Stimulated activated naive B cell treated with anti-CD40 and anti-IgM and Interleukin-4, amounts not matched to agents 10 μg/mL and 1 μg/mL and 100 μg/mL, for 72 hours (primary cell): ENCODE measurements around the gene PTPRK.

Experiments used
- ATAC-seq, 2 donors: fragments of 150-1000 bp; cut with Tn5 transposase; replicated peaks; 2 replicates each; pipeline ENCODE4 v1.10.0; 2021; ENCODE audit warnings: moderate library complexity in 1 of 2
- DNase-seq: peaks from one replicate; pipeline ENCODE4 v3.0.0; 2021
- H3K27ac Mint-ChIP-seq: one replicate; pipeline ENCODE4 v1.8.0; 2022; ENCODE audit warnings: mild to moderate bottlenecking, mixed read lengths
- H3K27me3 Mint-ChIP-seq, 2 donors: one replicate each; pipeline ENCODE4 v1.8.0; 2022; ENCODE audit warnings: mixed read lengths in 2 of 2
- H3K36me3 Mint-ChIP-seq, 2 donors: one replicate each; pipeline ENCODE4 v1.8.0; 2022; ENCODE audit warnings: mixed read lengths in 2 of 2, mild to moderate bottlenecking in 1 of 2
- H3K4me1 Mint-ChIP-seq, 2 donors: one replicate each; pipeline ENCODE4 v1.8.0; 2022; ENCODE audit warnings: mixed read lengths in 2 of 2, mild to moderate bottlenecking in 1 of 2
- H3K4me3 Mint-ChIP-seq, 2 donors: one replicate each; pipeline ENCODE4 v1.8.0; 2022; ENCODE audit warnings: mild to moderate bottlenecking in 2 of 2, mixed read lengths in 2 of 2, moderate library complexity in 1 of 2
- H3K9me3 Mint-ChIP-seq, 2 donors: one replicate each; pipeline ENCODE4 v1.8.0; 2022; ENCODE audit warnings: mixed read lengths in 2 of 2, mild to moderate bottlenecking in 1 of 2

Gene PTPRK

DNA sequence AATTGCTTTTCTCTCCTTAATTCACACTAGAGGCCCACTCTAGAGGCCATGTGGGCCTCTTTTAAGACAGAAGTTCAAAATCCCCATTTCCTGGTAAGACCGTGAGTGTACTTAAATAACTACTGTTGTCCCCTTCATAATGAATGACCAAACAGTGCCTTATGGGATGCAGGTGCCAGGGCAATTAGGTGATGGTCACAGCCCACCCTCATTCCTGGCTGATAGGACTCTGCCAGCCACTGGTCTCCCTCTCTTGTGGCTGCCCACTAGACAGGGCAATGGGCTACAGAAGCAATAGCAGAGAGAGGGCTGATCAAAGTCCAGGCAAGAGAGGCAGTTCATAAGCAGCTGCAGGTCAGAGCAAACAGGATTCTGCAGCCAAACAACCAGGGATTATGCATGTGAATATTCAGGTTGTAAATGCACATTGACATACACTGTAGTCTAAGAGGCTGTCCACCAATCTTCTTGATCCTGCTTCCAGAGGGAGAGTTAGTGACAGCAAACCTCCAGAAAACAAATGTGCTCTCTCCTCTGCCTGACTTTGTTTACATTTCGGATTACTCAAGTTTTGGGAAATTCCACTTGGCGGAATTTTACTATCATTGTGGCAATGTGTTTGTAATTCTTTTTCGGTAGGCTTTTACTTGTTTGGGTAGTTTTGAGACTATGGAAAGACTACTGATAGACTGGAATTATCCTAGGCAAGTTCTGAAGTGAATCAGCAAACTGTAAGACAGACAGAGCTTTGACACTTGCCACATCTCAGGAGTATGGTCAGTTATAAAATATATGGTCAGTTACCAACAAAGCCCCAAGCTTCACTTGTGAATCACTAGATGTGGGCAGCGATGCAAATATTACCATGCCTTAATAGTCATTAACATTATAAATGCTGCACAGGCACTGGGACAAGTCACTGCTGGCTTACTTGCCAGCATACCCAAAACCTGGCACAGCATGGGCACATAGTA is 12.8 kb downstream of the PTPRK start:
- Mint-ChIP-seq H3K4me3 (no peak overlapping the region), H3K9me3 (no peaks in the 10 kb centered on the region), H3K27me3 (no peaks in the 10 kb centered on the region), H3K4me1 (no peaks in the 10 kb centered on the region), H3K36me3 (no peaks in the 10 kb centered on the region), H3K27ac (no peak overlapping the region)
- no peak for DNase-seq
- ATAC-seq = peak in 1 of 2 donors; percentile 14

GRCh38 chr6:128505603-128506002 is 14.8 kb downstream of the PTPRK start:
- no peak for DNase-seq
- H3K27me3 Mint-ChIP-seq = no peaks in the 10 kb centered on the region
- H3K4me3 Mint-ChIP-seq = no peak overlapping the region
- H3K36me3 Mint-ChIP-seq = no peaks in the 10 kb centered on the region
- H3K9me3 Mint-ChIP-seq = no peaks in the 10 kb centered on the region
- no peaks in the 10 kb centered on the region for H3K4me1 Mint-ChIP-seq
- ATAC-seq = no peak
- no peak overlapping the region for H3K27ac Mint-ChIP-seq

DNA sequence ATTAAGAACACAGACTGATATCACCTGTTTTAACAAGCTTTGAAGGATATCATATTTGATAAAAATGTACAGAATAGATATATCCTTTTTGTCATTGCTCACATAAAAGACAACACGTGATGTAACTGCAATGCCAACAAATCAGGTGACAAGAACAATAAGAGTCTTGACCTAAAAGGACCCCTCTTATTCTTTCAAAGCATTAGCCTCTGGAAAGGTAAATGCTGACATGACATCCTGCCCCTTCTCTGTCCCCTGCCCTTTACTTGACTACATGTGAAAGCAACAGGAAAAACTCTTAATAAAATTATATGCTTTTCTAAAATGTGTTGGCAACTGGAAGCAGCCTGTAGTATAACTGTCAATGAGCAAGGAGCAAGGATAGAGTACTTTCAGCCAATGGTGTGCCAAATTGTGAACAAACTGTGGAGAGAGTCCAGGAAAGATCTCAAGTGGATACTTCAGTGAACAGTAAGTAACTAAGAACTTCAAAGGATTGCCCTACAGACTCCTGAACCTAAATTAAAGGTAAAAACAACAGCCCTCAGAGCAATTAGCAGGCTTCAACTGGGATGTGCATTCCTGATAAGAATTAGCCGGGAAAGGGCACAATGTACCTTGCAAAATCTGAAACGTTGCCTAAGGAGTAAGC is 16.3 kb downstream of the PTPRK start:
- no peak for ATAC-seq
- no peak overlapping the region for H3K4me3 Mint-ChIP-seq
- H3K27ac Mint-ChIP-seq = no peak overlapping the region
- DNase-seq = no peak
- H3K27me3 Mint-ChIP-seq = no peaks in the 10 kb centered on the region
- H3K9me3 Mint-ChIP-seq = no peaks in the 10 kb centered on the region
- no peaks in the 10 kb centered on the region for H3K4me1 Mint-ChIP-seq
- no peaks in the 10 kb centered on the region for H3K36me3 Mint-ChIP-seq

DNA sequence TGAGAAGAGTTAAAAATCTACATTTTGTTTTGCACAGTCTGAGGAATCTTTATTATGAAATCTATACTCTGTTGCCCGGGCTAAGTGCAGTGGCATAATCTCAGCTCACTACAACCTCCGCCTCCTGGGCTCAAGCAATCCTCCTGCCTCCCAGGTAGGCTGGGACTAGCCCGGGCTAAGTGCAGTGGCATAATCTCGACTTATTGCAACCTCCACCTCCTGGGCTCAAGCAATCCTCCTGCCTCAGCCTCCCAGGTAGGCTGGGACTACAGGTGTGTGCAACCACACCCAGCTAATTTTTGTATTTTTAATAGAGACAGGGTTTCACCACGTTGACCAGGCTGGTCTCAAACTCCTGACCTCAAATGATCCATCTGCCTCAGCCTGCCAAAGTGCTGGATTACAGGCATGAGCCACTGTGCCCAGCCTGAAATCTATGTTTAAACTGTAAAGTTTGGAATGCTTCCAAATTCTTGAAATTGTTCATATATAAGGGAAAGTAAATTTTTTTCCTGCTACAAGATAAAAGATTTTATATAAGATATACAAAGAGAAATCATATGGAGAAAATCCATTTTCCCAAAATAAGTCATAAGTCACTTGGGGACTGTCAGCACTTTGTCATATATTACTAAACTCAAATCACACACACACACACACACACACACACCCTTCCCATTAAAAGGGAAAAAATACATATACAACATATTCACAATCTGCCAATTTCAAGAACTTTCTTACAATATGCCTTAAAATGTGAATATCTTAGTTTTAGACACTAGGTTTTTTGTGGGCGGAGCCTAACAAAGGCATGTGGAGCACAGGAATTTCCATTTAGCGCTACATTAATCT is 19.4 kb downstream of the PTPRK start:
- no peak overlapping the region for H3K4me3 Mint-ChIP-seq
- ATAC-seq (no peak), DNase-seq (no peak)
- no peaks in the 10 kb centered on the region for H3K9me3 Mint-ChIP-seq
- no peaks in the 10 kb centered on the region for H3K36me3 Mint-ChIP-seq
- H3K27me3 Mint-ChIP-seq = no peaks in the 10 kb centered on the region
- no peaks in the 10 kb centered on the region for H3K4me1 Mint-ChIP-seq
- no peak overlapping the region for H3K27ac Mint-ChIP-seq

DNA sequence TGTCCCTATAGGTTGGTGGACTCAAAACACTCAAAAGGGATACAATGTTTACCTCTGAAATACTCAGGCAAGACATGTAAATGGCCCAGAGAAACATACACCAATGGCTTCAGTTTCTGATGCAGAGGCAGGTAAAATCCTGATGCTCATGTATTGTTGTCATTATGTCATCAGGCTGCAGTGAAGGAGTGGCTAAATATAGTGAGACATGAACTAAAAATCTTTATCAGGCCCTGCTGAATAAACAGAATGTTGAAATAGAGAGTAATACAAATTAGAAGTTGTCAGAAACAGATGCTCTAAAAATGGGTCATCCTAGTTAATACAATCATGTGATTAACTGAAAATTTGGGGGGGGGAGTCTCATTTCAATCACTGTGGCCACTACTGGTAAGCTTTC is 20.4 kb downstream of the PTPRK start:
- Mint-ChIP-seq H3K4me3 (no peak overlapping the region), H3K27ac (no peak overlapping the region), H3K4me1 (no peaks in the 10 kb centered on the region), H3K27me3 (no peaks in the 10 kb centered on the region), H3K36me3 (no peaks in the 10 kb centered on the region), H3K9me3 (no peaks in the 10 kb centered on the region)
- no peak for ATAC-seq
- DNase-seq = no peak

GRCh38 chr6:128499079-128499731 is 21.2 kb downstream of the PTPRK start:
- no peaks in the 10 kb centered on the region for H3K27me3 Mint-ChIP-seq
- no peaks in the 10 kb centered on the region for H3K9me3 Mint-ChIP-seq
- no peak overlapping the region for H3K4me3 Mint-ChIP-seq
- no peaks in the 10 kb centered on the region for H3K36me3 Mint-ChIP-seq
- DNase-seq = no peak
- H3K27ac Mint-ChIP-seq = no peak overlapping the region
- no peaks in the 10 kb centered on the region for H3K4me1 Mint-ChIP-seq
- no peak for ATAC-seq

- no peak overlapping the region for H3K4me3 Mint-ChIP-seq
- ATAC-seq (no peak), DNase-seq (no peak)
- no peaks in the 10 kb centered on the region for H3K36me3 Mint-ChIP-seq
- no peak overlapping the region for H3K27ac Mint-ChIP-seq
- peaks cover 0 to 5% of the 10 kb centered on the region in 2 donors for H3K27me3 Mint-ChIP-seq
- H3K9me3 Mint-ChIP-seq = peaks cover 0 to 2% of the 10 kb centered on the region in 2 donors
- no peaks in the 10 kb centered on the region for H3K4me1 Mint-ChIP-seq
Observed at GRCh38 chr6:128498234-128498633, 22.2 kb downstream of the PTPRK start.

GRCh38 chr6:128495536-128496333 is 24.7 kb downstream of the PTPRK start:
- Mint-ChIP-seq H3K4me1 (peaks cover 0 to 6% of the 10 kb centered on the region in 2 donors), H3K9me3 (peaks cover 0 to 2% of the 10 kb centered on the region in 2 donors), H3K27ac (no peak overlapping the region), H3K27me3 (peaks cover 0 to 5% of the 10 kb centered on the region in 2 donors), H3K36me3 (no peaks in the 10 kb centered on the region), H3K4me3 (no peak overlapping the region)
- no peak for ATAC-seq
- no peak for DNase-seq

- peaks cover 0 to 6% of the 10 kb centered on the region in 2 donors for H3K4me1 Mint-ChIP-seq
- peaks cover 0 to 5% of the 10 kb centered on the region in 2 donors for H3K27me3 Mint-ChIP-seq
- DNase-seq (no peak), ATAC-seq (no peak)
- H3K4me3 Mint-ChIP-seq = no peak overlapping the region
- no peaks in the 10 kb centered on the region for H3K36me3 Mint-ChIP-seq
- H3K9me3 Mint-ChIP-seq = peaks cover 0 to 2% of the 10 kb centered on the region in 2 donors
- no peak overlapping the region for H3K27ac Mint-ChIP-seq
Observed at GRCh38 chr6:128494440-128494839, 26.0 kb downstream of the PTPRK start.

- DNase-seq (no peak), ATAC-seq (no peak)
- no peak overlapping the region for H3K4me3 Mint-ChIP-seq
- peaks cover 0 to 5% of the 10 kb centered on the region in 2 donors for H3K27me3 Mint-ChIP-seq
- no peak overlapping the region for H3K27ac Mint-ChIP-seq
- peaks cover 0 to 2% of the 10 kb centered on the region in 2 donors for H3K9me3 Mint-ChIP-seq
- no peaks in the 10 kb centered on the region for H3K36me3 Mint-ChIP-seq
- H3K4me1 Mint-ChIP-seq = peaks cover 0 to 6% of the 10 kb centered on the region in 2 donors
Observed at GRCh38 chr6:128493877-128494276, 26.5 kb downstream of the PTPRK start.

GRCh38 chr6:128492386-128492785 is 28.0 kb downstream of the PTPRK start:
- DNase-seq = no peak
- no peak overlapping the region for H3K27ac Mint-ChIP-seq
- no peaks in the 10 kb centered on the region for H3K36me3 Mint-ChIP-seq
- no peak overlapping the region for H3K4me3 Mint-ChIP-seq
- peaks cover 0 to 2% of the 10 kb centered on the region in 2 donors for H3K9me3 Mint-ChIP-seq
- peaks cover 0 to 6% of the 10 kb centered on the region in 2 donors for H3K4me1 Mint-ChIP-seq
- peaks cover 0 to 5% of the 10 kb centered on the region in 2 donors for H3K27me3 Mint-ChIP-seq
- no peak for ATAC-seq

DNA sequence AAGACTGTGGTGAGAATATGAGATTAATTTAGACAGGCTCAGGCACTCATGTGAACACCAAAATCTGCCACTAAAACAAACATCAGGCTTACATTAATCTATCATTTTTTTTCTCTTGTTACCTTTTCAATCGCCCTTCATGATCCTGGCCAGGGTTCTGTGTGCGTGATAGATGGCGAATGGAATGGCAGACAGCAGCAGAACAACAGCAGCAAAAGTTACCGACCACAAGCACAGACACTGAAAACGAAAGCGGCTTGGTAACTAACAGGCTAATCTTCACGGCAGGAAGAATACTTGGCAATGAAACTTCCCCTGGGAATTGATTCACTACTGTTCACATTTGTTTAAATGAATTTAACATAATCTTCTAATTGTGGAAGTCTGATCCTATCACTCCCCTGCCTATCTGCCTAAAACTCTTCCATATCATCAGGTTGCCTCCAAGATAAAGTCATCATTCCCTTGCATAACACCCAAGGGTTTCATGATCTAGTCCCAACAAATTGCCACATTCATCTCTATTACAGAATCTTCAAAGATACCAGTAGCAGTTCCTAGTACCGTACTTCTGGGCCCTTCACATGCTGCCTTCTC is 28.7 kb downstream of the PTPRK start:
- peaks cover 0 to 5% of the 10 kb centered on the region in 2 donors for H3K27me3 Mint-ChIP-seq

DNA sequence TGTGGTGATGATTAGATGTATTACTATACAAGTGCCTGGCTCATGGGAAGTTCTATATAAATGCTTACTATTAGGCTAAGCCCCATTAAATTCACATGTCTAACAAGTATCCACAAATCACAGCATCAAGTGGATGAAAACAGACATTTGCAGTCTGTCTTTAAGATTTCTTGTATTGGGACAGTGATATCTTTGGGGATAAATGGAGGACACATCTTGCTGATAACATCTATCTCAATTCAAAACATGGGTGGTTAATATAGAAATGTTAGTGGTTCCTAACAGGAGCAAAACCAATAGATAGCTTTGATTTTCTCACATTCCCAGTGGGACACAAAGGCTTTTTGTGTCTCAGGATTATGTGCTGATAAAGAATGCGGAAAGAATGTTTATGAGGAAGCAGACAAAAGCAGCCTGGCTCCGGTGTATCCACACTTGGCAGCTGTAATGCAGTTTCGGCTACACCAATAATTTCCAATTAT is 29.3 kb downstream of the PTPRK start:
- H3K4me3 Mint-ChIP-seq = no peak overlapping the region

More for the DNA sequence above, 28.7 kb downstream of the PTPRK start:
- peaks cover 0 to 2% of the 10 kb centered on the region in 2 donors for H3K9me3 Mint-ChIP-seq
- H3K36me3 Mint-ChIP-seq = no peaks in the 10 kb centered on the region
- peaks cover 0 to 6% of the 10 kb centered on the region in 2 donors for H3K4me1 Mint-ChIP-seq
- ATAC-seq (no peak), DNase-seq (no peak)
- H3K27ac Mint-ChIP-seq = no peak overlapping the region
- H3K4me3 Mint-ChIP-seq = peak overlapping the region; percentile 3 to 57

More for the DNA sequence above, 29.3 kb downstream of the PTPRK start:
- Mint-ChIP-seq H3K9me3 (peaks cover 0 to 2% of the 10 kb centered on the region in 2 donors), H3K27me3 (peaks cover 0 to 5% of the 10 kb centered on the region in 2 donors), H3K4me1 (peaks cover 0 to 6% of the 10 kb centered on the region in 2 donors), H3K27ac (no peak overlapping the region), H3K36me3 (no peaks in the 10 kb centered on the region)
- DNase-seq = no peak
- no peak for ATAC-seq
